HG03139 (cell line): ENCODE measurements around the gene MAP3K14.

ENCODE experiments used
- ATAC-seq: cut with Tn5 transposase; IDR thresholded peaks from one replicate; pipeline ENCODE4 v1.9.1; 2021; ENCODE audit not compliant: unreplicated experiment

The MAP3K14 gene

GRCh38 chr17:45339646-45340605 is 23.1 kb upstream of the MAP3K14 start:
- ATAC-seq = no peak

- no peak for ATAC-seq
Observed at GRCh38 chr17:45338996-45339535, 22.2 kb upstream of the MAP3K14 start.

GRCh38 chr17:45338023-45338781 is 21.4 kb upstream of the MAP3K14 start:
- no peak for ATAC-seq

- ATAC-seq = no peak
Observed at GRCh38 chr17:45336390-45337182, 19.8 kb upstream of the MAP3K14 start.

GRCh38 chr17:45335721-45336120 is 18.9 kb upstream of the MAP3K14 start:
- ATAC-seq = no peak

- no peak for ATAC-seq
Observed at GRCh38 chr17:45334701-45335677, 18.2 kb upstream of the MAP3K14 start.

- no peak for ATAC-seq
Observed at GRCh38 chr17:45334231-45334630, 17.4 kb upstream of the MAP3K14 start.

- ATAC-seq = no peak
Observed at GRCh38 chr17:45333702-45334092, 16.9 kb upstream of the MAP3K14 start.

- peak; percentile 46 for ATAC-seq
Observed at GRCh38 chr17:45332989-45333701, 16.3 kb upstream of the MAP3K14 start.

- no peak for ATAC-seq
Observed at GRCh38 chr17:45332505-45332904, 15.7 kb upstream of the MAP3K14 start.

GRCh38 chr17:45326626-45327025 is 9.8 kb upstream of the MAP3K14 start:
- ATAC-seq = no peak

- ATAC-seq = no peak
Observed at GRCh38 chr17:45325810-45326209, 9.0 kb upstream of the MAP3K14 start.

- no peak for ATAC-seq
Observed at GRCh38 chr17:45324336-45324735, 7.5 kb upstream of the MAP3K14 start.

- ATAC-seq = no peak
Observed at GRCh38 chr17:45322168-45322567, 5.3 kb upstream of the MAP3K14 start.

GRCh38 chr17:45320931-45321461 is 4.2 kb upstream of the MAP3K14 start:
- no peak for ATAC-seq

GRCh38 chr17:45320349-45320930 is 3.6 kb upstream of the MAP3K14 start:
- no peak for ATAC-seq

- ATAC-seq = no peak
Observed at GRCh38 chr17:45319239-45319703, 2.5 kb upstream of the MAP3K14 start.

- no peak for ATAC-seq
Observed at GRCh38 chr17:45318561-45319230, 1.9 kb upstream of the MAP3K14 start.
